ENCODE measurements around the gene EIF4G3. TPM values are rescaled to one million over a fixed set of nuclear protein-coding genes. Genes with fewer than 3 reads are reported as not detected.
"Not testable (repeated sequence)": the region's sequence is repeated elsewhere in the genome, so short reads cannot be mapped to it uniquely, and the experiment has no call there.

EIF4G3 gene
- total RNA-seq, 4 donors from 2014 or later, result 42.1 to 63.2 (median 43.5) TPM

DNA sequence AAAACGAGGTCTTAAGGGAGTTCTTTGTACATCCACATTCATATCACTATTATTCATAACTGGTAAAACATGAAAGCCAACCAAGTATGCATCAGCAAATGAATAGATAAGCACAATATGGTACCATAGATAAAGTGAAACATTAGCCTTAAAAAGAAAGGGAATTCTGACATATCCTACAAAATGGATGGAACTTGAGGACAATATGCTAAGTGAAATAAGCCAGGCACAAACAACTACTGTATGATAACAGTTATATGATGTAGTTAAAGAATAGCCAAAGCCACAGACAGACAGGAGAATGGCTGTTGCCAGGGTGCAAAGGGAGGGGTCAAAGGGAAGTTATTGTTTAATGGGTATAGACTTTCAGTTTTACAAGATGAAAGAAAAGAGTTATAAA, 148.9 kb downstream of the EIF4G3 start:
- H3K4me3 ChIP-seq, result no peak overlapping the region
- no peaks in the 10 kb centered on the region for H3K36me3 ChIP-seq
- DNase-seq (no peak), ATAC-seq (no peak)
- H3K9me3 ChIP-seq, result no peaks in the 10 kb centered on the region
- peaks cover 25 to 28% of the 10 kb centered on the region in 2 donors for H3K4me1 ChIP-seq
- intact Hi-C loops (cut with DNase I; ENCODE audit: low total_unique reads) (no loop called here), in situ Hi-C loops (cut with MboI; ENCODE audit: low sequenced_read_pairs in 4 of 4) (no loop called here)
- H3K27me3 ChIP-seq, result no peaks in the 10 kb centered on the region
- no peak for TF ChIP-seq POLR2A (IDR thresholded peaks at IDR 0.05)
- no peak for TF ChIP-seq CTCF (IDR thresholded peaks at IDR 0.05 in 4 of 5, conservative IDR thresholded peaks at IDR 0.05 in 1 of 5)
- no peak overlapping the region for H3K27ac ChIP-seq

GRCh38 chr1:21024918-21025317, 151.8 kb downstream of the EIF4G3 start:
- Histone ChIP-seq H3K4me1 (peaks cover 30 to 31% of the 10 kb centered on the region in 2 donors), H3K27me3 (no peaks in the 10 kb centered on the region), H3K36me3 (no peaks in the 10 kb centered on the region), H3K9me3 (no peaks in the 10 kb centered on the region), H3K27ac (peak overlapping the region; percentile 20 to 72 (median 62)), H3K4me3 (no peak overlapping the region)
- ATAC-seq (no peak), DNase-seq (no peak)
- no peak for TF ChIP-seq POLR2A (IDR thresholded peaks at IDR 0.05)
- no peak for TF ChIP-seq CTCF (IDR thresholded peaks at IDR 0.05 in 4 of 5, conservative IDR thresholded peaks at IDR 0.05 in 1 of 5)
- intact Hi-C loops (cut with DNase I; ENCODE audit: low total_unique reads), result no loop called here
- in situ Hi-C loops (cut with MboI; ENCODE audit: low sequenced_read_pairs in 4 of 4), result no loop called here

GRCh38 chr1:21024136-21024896, 152.4 kb downstream of the EIF4G3 start:
- ATAC-seq; H3K27me3 ChIP-seq; H3K4me3 ChIP-seq; intact Hi-C loops (cut with DNase I; ENCODE audit: low total_unique reads); H3K9me3 ChIP-seq; in situ Hi-C loops (cut with MboI; ENCODE audit: low sequenced_read_pairs in 4 of 4); DNase-seq; H3K36me3 ChIP-seq: not testable (repeated sequence)
- Histone ChIP-seq H3K27ac (peak overlapping the region; percentile 62 to 95 (median 78)), H3K4me1 (peaks cover 30 to 31% of the 10 kb centered on the region in 2 donors)

- ATAC-seq (peak; percentile 99 to 100), DNase-seq (peak; percentile 75 to 81)
- Histone ChIP-seq H3K27ac (peak overlapping the region; percentile 93 to 97 (median 94)), H3K4me3 (peak overlapping the region; percentile 11 to 48 (median 28)), H3K27me3 (no peaks in the 10 kb centered on the region), H3K36me3 (no peaks in the 10 kb centered on the region), H3K9me3 (no peaks in the 10 kb centered on the region), H3K4me1 (peaks cover 30 to 31% of the 10 kb centered on the region in 2 donors)
- in situ Hi-C loops (cut with MboI; ENCODE audit: low sequenced_read_pairs in 4 of 4) (no loop called here), intact Hi-C loops (cut with DNase I; ENCODE audit: low total_unique reads) (no loop called here)
- TF ChIP-seq POLR2A (IDR thresholded peaks at IDR 0.05) (peak in 1 of 2 donors; percentile 68), CTCF (IDR thresholded peaks at IDR 0.05 in 4 of 5, conservative IDR thresholded peaks at IDR 0.05 in 1 of 5) (no peak)
These were observed 154.2 kb downstream of the EIF4G3 start for GRCh38 chr1:21022279-21023040.

GRCh38 chr1:21021311-21021710, 155.4 kb downstream of the EIF4G3 start:
- H3K36me3 ChIP-seq, result no peaks in the 10 kb centered on the region
- H3K27ac ChIP-seq, result peak overlapping the region; percentile 93 to 97 (median 94)
- in situ Hi-C loops (cut with MboI; ENCODE audit: low sequenced_read_pairs in 4 of 4), result no loop called here
- H3K27me3 ChIP-seq, result no peaks in the 10 kb centered on the region
- H3K9me3 ChIP-seq, result no peaks in the 10 kb centered on the region
- H3K4me3 ChIP-seq, result peak overlapping the region in 1 of 4 donors; percentile 28
- intact Hi-C loops (cut with DNase I; ENCODE audit: low total_unique reads), result no loop called here
- TF ChIP-seq POLR2A (IDR thresholded peaks at IDR 0.05), result no peak
- no peak for TF ChIP-seq CTCF (IDR thresholded peaks at IDR 0.05 in 4 of 5, conservative IDR thresholded peaks at IDR 0.05 in 1 of 5)
- DNase-seq, result no peak
- ATAC-seq, result no peak
- H3K4me1 ChIP-seq, result peaks cover 30 to 31% of the 10 kb centered on the region in 2 donors

All from gastrocnemius medialis (tissue), 4 donors.